HL-60 (cell line): ENCODE data around the gene FABP7.

ENCODE experiments used
- DNase-seq, 2 experiments: peaks; one replicate each; pipeline ENCODE4 v3.0.0-alpha.2; 2010 to 2020; ENCODE audit warnings: low read depth in 1 of 2, low spot score in 1 of 2
- H3K27ac ChIP-seq: fragments of 250-450 bp; sonication (Bioruptor Pico); replicated peaks from 2 replicates; pipeline ENCODE4 v1.5.1; 2020; ENCODE audit warnings: mild to moderate bottlenecking, moderate library complexity
- H3K27me3 ChIP-seq: fragments of 250-450 bp; sonication (Bioruptor Pico); 2 replicates; pipeline ENCODE4 v1.5.1; 2021; ENCODE audit warnings: mild to moderate bottlenecking, moderate library complexity; ENCODE audit not compliant: insufficient read depth, poor library complexity, severe bottlenecking
- H3K4me3 ChIP-seq: replicated peaks from 2 replicates; pipeline ENCODE4 v1.5.1; 2011; ENCODE audit warnings: mild to moderate bottlenecking, control low read depth, low read length; ENCODE audit not compliant: insufficient read depth
- CTCF ChIP-seq: IDR thresholded peaks from one replicate; pipeline ENCODE4 v1.5.1; 2011; ENCODE audit warnings: low read length, control low read depth, inconsistent platforms; ENCODE audit not compliant: insufficient read depth
- GABPA ChIP-seq: IDR thresholded peaks from 2 replicates; pipeline ENCODE4 v1.6.1; 2012; ENCODE audit warnings: low read depth
- POLR2AphosphoS5 ChIP-seq: IDR thresholded peaks from 2 replicates; pipeline ENCODE4 v1.6.1; 2012; ENCODE audit warnings: low read depth
- REST ChIP-seq: IDR thresholded peaks from 2 replicates; pipeline ENCODE4 v1.6.1; 2012; ENCODE audit warnings: low read depth; ENCODE audit not compliant: insufficient replicate concordance
- SPI1 ChIP-seq: IDR thresholded peaks from 2 replicates; pipeline ENCODE4 v1.6.1; 2012; ENCODE audit warnings: low read depth, mild to moderate bottlenecking, borderline replicate concordance

Gene FABP7

GRCh38 chr6:122758927-122759334, 20.6 kb upstream of the FABP7 start:
- Histone ChIP-seq H3K4me3 (no peak overlapping the region), H3K27me3 (no peaks in the 10 kb centered on the region), H3K27ac (no peak overlapping the region)
- DNase-seq = no peak
- no peak for TF ChIP-seq POLR2AphosphoS5
- no peak for TF ChIP-seq REST
- no peak for TF ChIP-seq GABPA
- TF ChIP-seq CTCF = no peak
- no peak for TF ChIP-seq SPI1

GRCh38 chr6:122760330-122760729, 19.2 kb upstream of the FABP7 start:
- Histone ChIP-seq H3K4me3 (no peak overlapping the region), H3K27me3 (no peaks in the 10 kb centered on the region), H3K27ac (no peak overlapping the region)
- TF ChIP-seq GABPA = no peak
- TF ChIP-seq POLR2AphosphoS5 = no peak
- TF ChIP-seq SPI1 = no peak
- no peak for TF ChIP-seq REST
- TF ChIP-seq CTCF = no peak
- DNase-seq = no peak

- H3K4me3 ChIP-seq = no peak overlapping the region
- no peak overlapping the region for H3K27ac ChIP-seq
- no peaks in the 10 kb centered on the region for H3K27me3 ChIP-seq
- TF ChIP-seq REST = no peak
- no peak for TF ChIP-seq SPI1
- no peak for TF ChIP-seq POLR2AphosphoS5
- TF ChIP-seq CTCF = no peak
- no peak for TF ChIP-seq GABPA
- DNase-seq = no peak
Observed at GRCh38 chr6:122766256-122766655, 13.3 kb upstream of the FABP7 start.
